ENCODE data around the gene SYDE1.

DNA sequence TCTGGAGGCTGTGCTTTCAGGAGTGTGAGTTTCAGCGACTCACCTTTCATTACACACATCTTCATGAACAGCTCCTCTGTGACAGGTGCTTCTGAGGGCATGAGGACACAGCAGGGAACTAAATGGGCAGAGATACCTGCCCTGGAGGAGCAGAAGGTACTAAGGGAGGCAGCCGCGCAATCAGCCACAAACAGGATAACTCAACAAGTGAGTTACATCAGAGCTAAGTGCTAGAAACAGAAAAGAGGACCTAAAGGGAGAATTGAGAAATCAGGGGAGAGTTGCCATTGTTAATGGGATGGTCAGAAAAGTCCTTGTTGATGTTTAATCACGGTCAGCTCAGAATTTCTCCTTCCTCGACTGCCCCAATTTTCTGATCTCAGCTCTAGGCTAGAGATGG is 42.5 kb downstream of the SYDE1 start:
- no peak for TF ChIP-seq POLR2A (IDR thresholded peaks at IDR 0.05)
- no peak for TF ChIP-seq CTCF (IDR thresholded peaks at IDR 0.05)

All from sigmoid colon (tissue), 3 donors.